LoVo (cell line): Measurements from ENCODE around the gene PCYT2.

Experiments used
- DNase-seq: peaks from one replicate; pipeline ENCODE4 v3.0.0-alpha.2; 2016; ENCODE audit warnings: low spot score

PCYT2 gene

GRCh38 chr17:81942167-81942553, 31.0 kb upstream of the PCYT2 start:
- no peak for DNase-seq

- no peak for DNase-seq
Observed at GRCh38 chr17:81941484-81942166, 30.4 kb upstream of the PCYT2 start.

- no peak for DNase-seq
Observed at GRCh38 chr17:81940538-81941483, 29.6 kb upstream of the PCYT2 start.

- DNase-seq = no peak
Observed at GRCh38 chr17:81939881-81940385, 28.7 kb upstream of the PCYT2 start.

GRCh38 chr17:81939218-81939617, 28.0 kb upstream of the PCYT2 start:
- DNase-seq = no peak

- DNase-seq = no peak
Observed at GRCh38 chr17:81935709-81936084, 24.5 kb upstream of the PCYT2 start.

- no peak for DNase-seq
Observed at GRCh38 chr17:81934850-81935708, 23.9 kb upstream of the PCYT2 start.

GRCh38 chr17:81934098-81934757, 23.0 kb upstream of the PCYT2 start:
- DNase-seq = no peak

- no peak for DNase-seq
Observed at GRCh38 chr17:81933178-81933699, 22.0 kb upstream of the PCYT2 start.

- DNase-seq = no peak
Observed at GRCh38 chr17:81932333-81932983, 21.3 kb upstream of the PCYT2 start.

- no peak for DNase-seq
Observed at GRCh38 chr17:81931557-81932332, 20.5 kb upstream of the PCYT2 start.

- DNase-seq = no peak
Observed at GRCh38 chr17:81931189-81931556, 20.0 kb upstream of the PCYT2 start.

GRCh38 chr17:81930142-81931125, 19.2 kb upstream of the PCYT2 start:
- DNase-seq = no peak

GRCh38 chr17:81929253-81930141, 18.3 kb upstream of the PCYT2 start:
- DNase-seq = no peak

- no peak for DNase-seq
Observed at GRCh38 chr17:81928544-81929252, 17.5 kb upstream of the PCYT2 start.

GRCh38 chr17:81927653-81928543, 16.7 kb upstream of the PCYT2 start, which contains the start of gene MAFG:
Gene MAFG (minus strand): TSS chr17:81927735. CDS start chr17:81923185, 4,550 bp downstream.
- DNase-seq = peak; percentile 93
